Measurements from ENCODE around the gene CAV1. TPM values are rescaled to one million over a fixed set of nuclear protein-coding genes. Genes with fewer than 3 reads are reported as not detected.

CAV1 gene
- total and polyA plus RNA-seq, 2 of the 4 experiments (the other 2 are of a cell fraction): 1,592 to 1,808 TPM

GRCh38 chr7:116576350-116577319 is 51.8 kb downstream of the CAV1 start:
- Histone ChIP-seq H3K9me1 (ENCODE audit: insufficient read depth, low read length) (peaks cover 8% of the 10 kb centered on the region), H2AFZ (replicated peaks; ENCODE audit: low read length, poor library complexity) (peak overlapping the region; percentile 56), H3K9me3 (ENCODE audit: control insufficient read depth, insufficient read depth, low read length) (peaks cover 4% of the 10 kb centered on the region; the same call in 1 of the 2 replicates), H4K8ac (ENCODE audit: low read depth in 2 of 2, low read length in 2 of 2) (peak overlapping the region; percentile 87 to 97), H2BK5ac (ENCODE audit: low read depth, low read length, poor library complexity, severe bottlenecking) (peak overlapping the region; percentile 99), H3K4me2 (ENCODE audit: low read depth, low read length) (peak overlapping the region; percentile 84; the same call in 1 of the 2 replicates), H3K4ac (ENCODE audit: low read depth, low read length) (peak overlapping the region; percentile 98), H3K23ac (ENCODE audit: low read depth, low read length) (peak overlapping the region; percentile 99), H3K18ac (ENCODE audit: low read depth, low read length) (peak overlapping the region; percentile 95), H3K4me3 (ENCODE audit: insufficient read depth, low read depth, low read length) (no peak overlapping the region), H4K91ac (ENCODE audit: insufficient read depth, low read depth, low read length) (peak overlapping the region; percentile 98), H3K27ac (ENCODE audit: insufficient read depth, low read length) (peak overlapping the region; percentile 99), H2AK9ac (replicated peaks; ENCODE audit: low read depth, low read length, poor library complexity) (peak overlapping the region; percentile 59), H3K14ac (replicated peaks; ENCODE audit: low read depth, low read length) (peak overlapping the region; percentile 90), H4K20me1 (ENCODE audit: insufficient read depth, low read length) (no peaks in the 10 kb centered on the region), H2AK5ac (ENCODE audit: low read depth, low read length) (peak overlapping the region; percentile 97), H2BK120ac (ENCODE audit: low read depth, low read length) (peak overlapping the region; percentile 99), H2BK20ac (ENCODE audit: low read depth, low read length) (peak overlapping the region; percentile 99), H3K36me3 (ENCODE audit: control insufficient read depth, insufficient read depth, low read length) (no peaks in the 10 kb centered on the region), H3K27me3 (ENCODE audit: control insufficient read depth, insufficient read depth, low read length) (no peaks in the 10 kb centered on the region), H3K9ac (ENCODE audit: low read depth, low read length) (peak overlapping the region; percentile 31; the same call in 1 of the 2 replicates), H2BK15ac (ENCODE audit: low read depth, low read length) (peak overlapping the region; percentile 100), H3K4me1 (ENCODE audit: control insufficient read depth, insufficient read depth, low read length) (peaks cover 12% of the 10 kb centered on the region), H3K79me1 (ENCODE audit: low read depth in 1 of 2, low read length in 2 of 2) (peaks cover 7 to 32% of the 10 kb centered on the region in 2 experiments; a peak in 3 of 4 replicates), H3K56ac (ENCODE audit: extremely low read depth, insufficient read depth, low read length) (peak overlapping the region; percentile 99), H4K5ac (ENCODE audit: low read depth, low read length) (peak overlapping the region; percentile 78)
- peak; percentile 95 for ATAC-seq (ENCODE audit: low read depth)
- ChIA-PET CTCF (interaction anchor here (0.5 to 1.4 kb wide), 4 partner anchors 12 to 317 kb away, joined by 3 to 5 read pairs (median 4); no protein-coding TSS in a partner anchor), POLR2A (ENCODE audit: unreplicated experiment) (no interaction called here)
- no TSS peak for BruUV-seq (replicated peaks)
- dilution Hi-C loops (cut with HindIII; ENCODE audit: low sequenced_read_pairs, unreplicated experiment) (no loop called here), intact Hi-C loops (cut with micrococcal nuclease) (loop anchor here (2.0 kb wide), 1 partner anchor 52 kb away; the partner anchor contains the start of gene CAV1), in situ Hi-C loops (cut with MboI; ENCODE audit: low sequenced_read_pairs) (loop anchor here (5.0 kb wide), 1 partner anchor 309 kb away; no protein-coding TSS in a partner anchor)
- DNase-seq: peak; percentile 98
- WGBS, 2 experiments (ENCODE audit: extremely low coverage in 2 of 2, insufficient read length in 1 of 2): no CpG with 5 or more reads among the region's 7 CpGs
- TF ChIP-seq MXI1 (IDR thresholded peaks at IDR 0.05; ENCODE audit: borderline replicate concordance, low read depth, low read length): 0 out of 2 replicates have a peak, but pooled peaks have one; percentile 7
- TF ChIP-seq SMC3 (IDR thresholded peaks at IDR 0.05; ENCODE audit: low read depth, low read length): no peak
- TF ChIP-seq CTCF (conservative IDR thresholded peaks at IDR 0.05; ENCODE audit: low read depth, low read length): no peak
- TF ChIP-seq RCOR1 (IDR thresholded peaks at IDR 0.05; ENCODE audit: insufficient replicate concordance, low read length): no peak
- no peak for TF ChIP-seq ELK1 (IDR thresholded peaks at IDR 0.05; ENCODE audit: borderline replicate concordance, low read depth, low read length)
- no peak for TF ChIP-seq RFX5 (IDR thresholded peaks at IDR 0.05; ENCODE audit: low read depth, low read length)
- no peak; the same call in 1 of the 2 replicates for TF ChIP-seq RAD21 (IDR thresholded peaks at IDR 0.05; ENCODE audit: low read length)
- no peak for TF ChIP-seq NFE2L2 (IDR thresholded peaks at IDR 0.05; ENCODE audit: low read depth, low read length)
- peak; percentile 16; the same call in 1 of the 2 replicates for TF ChIP-seq MAFK (IDR thresholded peaks at IDR 0.05; ENCODE audit: low read depth, low read length)
- peak; percentile 68 for TF ChIP-seq MAZ (IDR thresholded peaks at IDR 0.05; ENCODE audit: borderline replicate concordance, low read depth, low read length)
- no peak for TF ChIP-seq CHD1 (IDR thresholded peaks at IDR 0.05; ENCODE audit: low read depth, low read length)
- TF ChIP-seq FOS (IDR thresholded peaks at IDR 0.05; ENCODE audit: low read depth, low read length): peak; percentile 91
